ENCODE data around the gene LEPROT. TPM values are rescaled to one million over a fixed set of nuclear protein-coding genes. Genes with fewer than 3 reads are reported as not detected.
A peak's percentile ranks its signal among the peaks of the same experiment; 100 is the strongest.

The LEPROT gene
- total RNA-seq, 1 experiment from 2014 or later: 30.1 TPM

DNA sequence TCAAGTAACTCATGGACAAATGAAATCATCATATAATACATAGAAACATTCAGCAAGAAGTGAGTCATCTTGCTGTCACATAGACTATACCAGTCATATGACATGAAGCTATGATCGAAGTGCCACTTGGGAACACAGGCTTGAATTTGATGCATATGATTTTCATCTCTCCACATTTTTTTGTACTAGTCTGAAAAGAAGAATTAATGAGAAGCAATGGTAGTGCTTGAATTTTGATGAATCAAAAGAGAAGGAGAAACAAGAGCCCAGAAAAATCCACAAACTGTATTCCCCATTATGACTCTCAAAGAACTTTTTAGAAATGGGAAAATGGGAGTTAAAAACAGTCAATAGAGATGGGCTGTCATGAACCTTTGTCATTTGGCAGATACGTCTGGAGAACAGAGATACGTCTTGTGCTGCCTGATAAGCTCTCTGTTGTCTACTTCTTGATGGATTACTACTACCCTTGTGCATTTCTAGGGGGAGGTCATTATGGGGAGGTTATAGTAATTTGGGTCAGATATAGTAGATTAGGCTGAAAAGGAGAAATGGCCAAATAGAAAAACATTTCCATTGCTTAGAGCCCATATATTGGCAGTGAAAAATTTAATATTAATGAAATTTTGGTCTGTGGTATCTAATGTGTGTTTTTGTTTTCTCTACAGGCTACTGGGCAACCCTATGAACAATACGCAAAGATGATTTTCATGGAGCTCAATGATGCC is 8.0 kb upstream of the LEPROT start:
- DNase-seq (ENCODE audit: low read depth): no peak

DNA sequence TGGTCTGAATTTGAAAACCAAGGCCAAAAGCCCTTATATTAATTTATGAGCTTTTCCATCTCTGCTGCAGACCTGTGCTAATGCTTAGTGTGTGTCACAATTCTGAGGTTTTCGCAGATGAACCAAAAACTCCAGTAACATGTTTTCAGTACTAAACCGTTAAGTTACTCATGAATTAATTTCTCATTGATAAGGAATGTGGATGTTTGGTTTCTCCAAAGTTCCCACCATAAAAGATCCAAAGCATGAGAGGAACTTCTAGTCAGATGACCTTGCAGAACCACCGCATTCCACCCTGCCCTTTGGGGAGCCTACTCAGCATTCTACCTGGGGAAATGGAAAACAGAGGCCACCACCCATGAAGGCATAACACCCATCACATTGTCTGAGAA is 7.5 kb upstream of the LEPROT start:
- DNase-seq (ENCODE audit: low read depth): no peak

DNA sequence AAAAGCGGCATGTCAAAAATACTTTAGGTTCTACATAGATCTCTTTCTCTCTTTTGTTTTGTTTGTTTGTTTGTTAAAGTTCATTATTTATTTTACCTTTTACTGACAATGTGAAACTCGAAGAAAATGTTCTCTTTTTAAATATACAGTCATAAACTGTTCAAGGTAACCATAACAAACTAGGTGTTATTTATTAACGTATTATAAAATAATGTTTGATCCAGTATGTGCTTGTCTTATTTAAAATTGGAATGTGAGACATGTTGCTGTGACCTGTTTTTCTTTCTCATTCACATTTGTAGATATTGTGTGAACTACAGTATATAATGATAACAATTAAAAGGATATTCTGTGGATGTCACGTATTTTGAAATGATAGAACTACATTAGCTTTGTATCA is 5.9 kb upstream of the LEPROT start:
- no peak for DNase-seq (ENCODE audit: low read depth)

DNA sequence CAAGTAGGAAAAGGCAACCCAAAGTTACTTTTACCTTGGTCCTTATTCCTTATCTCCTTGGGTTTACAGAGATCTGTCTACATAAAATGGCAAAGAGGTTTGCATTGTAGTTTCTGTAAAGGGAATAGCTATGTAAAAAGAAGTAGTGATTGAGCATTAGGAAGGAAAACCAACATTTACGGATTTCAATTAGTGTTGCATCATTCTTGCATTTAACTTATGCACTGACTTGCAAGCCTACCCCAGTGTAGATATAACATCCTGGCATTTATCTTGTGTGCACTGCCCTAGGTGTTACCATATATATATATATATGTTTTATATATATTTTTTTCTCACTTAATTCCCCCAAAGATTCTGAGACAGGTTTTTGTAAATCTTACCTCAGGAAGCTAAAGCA is 3.7 kb upstream of the LEPROT start:
- no peak for DNase-seq (ENCODE audit: low read depth)

DNA sequence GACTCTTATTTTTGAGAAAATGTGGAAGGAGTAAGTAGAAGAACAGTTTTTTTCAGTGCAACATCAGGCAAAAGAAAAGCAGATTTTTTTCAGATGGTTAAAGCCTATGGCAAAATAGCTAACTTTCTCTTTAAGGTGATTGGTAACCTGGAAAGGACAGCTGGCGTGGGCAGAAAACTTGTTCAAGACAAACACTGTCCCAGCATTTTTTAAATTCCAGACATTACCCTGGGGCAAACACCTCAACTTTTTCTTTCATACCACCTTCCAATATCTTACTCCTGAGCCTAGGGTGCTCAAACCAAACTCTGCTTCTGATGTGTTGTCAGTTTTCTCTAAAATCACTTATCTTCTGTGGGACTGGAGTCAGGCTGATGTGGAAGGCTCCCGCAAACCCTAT is 2.7 kb upstream of the LEPROT start:
- no peak for DNase-seq (ENCODE audit: low read depth)

DNA sequence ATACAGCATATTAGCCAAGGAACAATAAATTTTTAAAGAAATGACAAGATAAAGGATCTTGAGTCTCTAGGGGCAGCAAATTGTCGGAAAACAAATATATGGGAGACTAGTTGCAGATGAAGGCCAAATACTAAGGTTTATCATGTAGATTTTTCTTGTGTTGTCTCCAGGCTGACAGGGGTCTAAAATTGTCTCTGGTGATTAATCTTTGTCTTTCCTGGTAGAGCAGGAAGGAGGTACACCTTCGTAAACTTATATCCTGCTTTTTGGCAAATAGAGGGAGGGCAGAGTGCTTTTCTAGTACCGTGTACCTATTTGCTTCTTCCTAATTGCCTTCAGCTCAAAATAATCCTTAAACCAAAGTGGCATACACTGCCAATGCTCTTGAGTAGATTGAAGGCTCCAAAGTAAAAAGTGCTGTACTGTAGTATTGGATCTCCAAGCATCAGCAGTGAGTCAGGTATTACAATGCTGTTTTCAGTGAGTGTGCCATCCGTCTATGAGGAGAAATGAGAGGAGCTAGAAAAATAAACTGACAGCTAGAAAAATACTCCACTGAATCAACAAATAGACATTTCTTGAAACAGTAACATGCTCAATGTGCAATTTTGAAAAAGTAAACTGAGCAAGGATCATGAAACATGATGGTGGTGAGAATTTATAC is 1.8 kb upstream of the LEPROT start:
- DNase-seq (ENCODE audit: low read depth): no peak

DNA sequence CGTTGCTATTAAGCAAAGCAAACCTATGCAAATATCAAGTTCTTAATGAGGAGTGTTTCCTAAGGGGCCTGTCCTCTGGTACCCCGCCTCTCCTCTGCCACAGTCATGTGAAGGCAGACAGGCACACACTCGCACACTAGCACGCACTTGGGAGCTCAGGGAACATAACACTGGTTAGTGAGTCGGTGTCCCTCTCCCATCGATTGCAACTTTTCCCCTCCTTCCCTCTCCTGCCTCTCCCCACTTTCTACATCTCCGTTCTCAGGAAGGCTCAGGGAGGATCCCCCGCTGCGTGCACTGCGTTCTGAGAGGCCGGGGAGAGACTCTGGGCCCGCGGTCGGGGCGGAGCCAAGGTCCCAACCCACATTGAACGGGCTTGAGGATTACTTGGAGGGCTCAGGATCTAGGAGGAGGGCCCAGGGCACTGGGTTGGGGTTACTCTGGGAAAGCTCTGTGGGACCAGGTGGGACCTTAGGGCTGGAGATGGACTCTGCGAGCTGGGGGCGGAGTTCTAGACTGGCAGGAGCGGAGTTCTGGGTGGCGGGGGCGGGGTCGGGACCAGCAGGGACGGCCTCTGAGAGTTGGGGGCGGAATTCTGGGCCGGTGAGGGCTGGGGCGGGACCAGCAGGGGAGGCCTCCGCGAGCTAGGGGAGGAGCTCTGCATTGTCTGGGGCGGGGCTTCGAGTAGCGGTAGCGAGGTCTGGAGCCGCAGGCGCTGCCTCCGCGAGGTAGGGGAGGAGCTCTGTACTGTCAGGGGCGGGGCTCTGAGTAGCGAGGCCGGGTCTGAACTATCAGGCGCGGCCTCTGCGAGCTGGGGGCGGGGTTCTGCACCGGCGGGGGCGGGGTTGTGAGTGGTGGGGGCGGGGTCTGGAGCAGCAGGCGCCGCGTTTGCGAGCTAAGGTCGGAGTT is 533 bp upstream of the LEPROT start:
- DNase-seq (ENCODE audit: low read depth): peak; percentile 93

DNA sequence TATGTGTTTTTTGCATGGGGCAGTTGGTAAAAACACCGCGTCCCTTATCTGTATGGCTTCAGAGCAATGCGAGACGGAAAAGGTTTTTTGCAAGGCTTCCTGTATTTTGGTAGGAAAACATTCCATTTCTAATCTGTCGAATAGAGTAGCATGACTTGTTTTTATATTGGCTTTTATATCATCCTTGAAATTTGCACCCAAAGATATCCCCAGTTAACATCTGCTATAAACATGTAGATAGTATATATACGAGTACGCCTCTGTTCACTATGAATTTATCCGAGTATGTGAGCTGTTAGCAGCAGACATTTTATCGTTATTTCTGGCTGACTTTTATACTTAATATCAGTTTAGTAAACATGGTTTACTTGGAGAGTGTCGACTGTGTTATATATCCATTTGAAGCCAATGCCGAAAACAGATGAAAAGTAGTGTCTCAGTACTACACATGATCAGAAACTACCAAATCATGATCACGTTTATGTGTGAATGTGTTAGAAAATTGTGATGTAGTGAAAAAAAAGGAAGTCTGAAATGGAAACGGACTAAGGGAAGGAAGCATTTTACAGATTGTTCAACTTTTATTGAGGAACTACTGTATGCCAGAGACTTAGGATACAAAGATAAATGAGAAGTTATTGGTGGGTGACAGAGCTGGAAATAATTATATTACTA is 1.0 kb downstream of the LEPROT start:
- DNase-seq (ENCODE audit: low read depth): no peak

DNA sequence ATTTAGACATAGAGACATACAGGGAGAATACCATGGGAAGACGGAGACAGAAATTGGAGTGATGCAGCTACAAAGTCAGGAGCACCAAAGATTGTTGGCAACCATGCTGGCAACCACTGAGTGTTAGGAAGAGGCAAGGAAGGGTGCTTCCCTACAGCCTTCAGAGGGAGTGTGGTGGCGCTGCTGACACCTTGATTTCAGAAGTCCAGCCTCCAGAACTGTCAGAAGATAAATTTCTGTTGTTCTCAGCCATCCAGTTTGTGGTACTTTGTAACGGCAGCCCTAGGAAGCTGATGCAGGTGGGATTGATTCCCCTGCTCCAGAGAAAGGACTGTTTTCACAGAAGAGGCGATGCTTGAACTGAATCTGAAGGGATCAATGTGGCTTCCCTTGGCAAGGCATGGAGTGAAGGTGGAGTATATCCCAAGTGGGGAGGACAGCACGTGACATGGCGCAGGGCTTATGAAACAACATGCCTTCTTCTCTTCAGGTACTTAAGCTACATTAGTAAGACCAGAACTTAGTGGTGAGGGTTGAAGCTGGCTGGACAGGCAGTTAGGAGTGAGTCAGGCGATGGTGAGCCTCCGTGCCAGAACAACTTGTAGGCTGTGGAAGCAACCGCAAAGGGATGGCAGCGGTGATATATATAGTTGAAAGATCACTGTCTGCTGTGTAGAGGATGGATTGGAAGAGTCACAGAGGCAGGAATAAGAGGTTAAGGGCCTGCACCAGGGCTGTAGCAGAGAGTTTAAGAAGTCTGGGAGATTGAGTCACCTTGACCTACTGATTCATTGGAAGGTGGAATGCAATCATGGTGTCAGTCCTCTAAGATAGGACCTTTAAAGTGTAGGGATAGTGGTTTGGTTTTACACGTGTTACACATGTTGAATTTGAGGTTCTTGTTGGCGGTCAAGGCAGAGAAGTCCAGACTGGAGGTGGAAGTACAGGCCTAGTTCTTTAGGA is 2.1 kb downstream of the LEPROT start:
- peak; percentile 95 for DNase-seq (ENCODE audit: low read depth)

DNA sequence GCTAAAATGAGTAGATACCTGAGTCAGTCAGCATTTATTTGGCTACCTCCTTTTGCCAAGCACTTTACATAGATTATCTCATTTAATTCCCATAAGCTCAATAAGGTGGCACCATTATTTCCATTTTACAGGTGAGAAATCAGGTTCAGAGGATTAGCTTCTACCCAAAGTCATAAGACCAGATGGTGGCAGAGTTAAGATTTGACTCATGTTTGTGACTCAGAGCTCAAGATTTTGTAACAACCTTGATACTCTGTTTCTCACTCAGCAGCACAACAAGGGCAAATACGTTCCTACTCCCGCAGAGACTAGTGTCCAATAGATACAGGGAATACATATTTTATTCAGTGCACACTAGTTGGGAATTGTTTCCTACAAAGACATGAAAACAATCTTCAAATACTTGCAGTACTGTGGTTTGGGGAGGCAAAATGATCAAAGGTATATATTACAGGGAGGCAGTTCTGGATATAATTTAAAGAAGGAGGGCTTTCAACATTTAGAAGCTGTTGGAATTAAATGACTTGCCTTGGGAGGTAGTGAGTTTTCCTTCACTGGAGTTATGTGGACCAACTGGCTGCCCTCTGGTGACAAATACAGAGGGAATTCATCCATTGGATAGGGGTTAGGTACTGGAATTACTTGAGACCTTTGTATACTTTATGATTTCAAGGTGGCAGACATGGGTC is 3.6 kb downstream of the LEPROT start:
- peak; percentile 93 for DNase-seq (ENCODE audit: low read depth)

DNA sequence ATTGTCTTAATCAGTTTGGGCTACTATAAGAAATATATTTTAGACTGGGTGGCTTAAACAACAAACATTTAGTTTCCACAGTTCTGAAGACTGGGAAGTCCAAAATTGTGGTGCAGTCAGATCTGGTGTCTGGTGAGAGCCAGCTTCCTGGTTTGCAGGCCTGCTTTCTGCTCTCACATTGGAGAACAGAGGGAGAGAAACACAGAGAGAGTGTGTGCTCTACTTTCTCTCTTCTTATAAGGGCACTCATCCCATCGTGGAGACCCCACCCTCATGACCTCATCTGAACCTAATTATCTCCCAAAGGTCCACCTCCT is 4.1 kb downstream of the LEPROT start:
- no peak for DNase-seq (ENCODE audit: low read depth)

DNA sequence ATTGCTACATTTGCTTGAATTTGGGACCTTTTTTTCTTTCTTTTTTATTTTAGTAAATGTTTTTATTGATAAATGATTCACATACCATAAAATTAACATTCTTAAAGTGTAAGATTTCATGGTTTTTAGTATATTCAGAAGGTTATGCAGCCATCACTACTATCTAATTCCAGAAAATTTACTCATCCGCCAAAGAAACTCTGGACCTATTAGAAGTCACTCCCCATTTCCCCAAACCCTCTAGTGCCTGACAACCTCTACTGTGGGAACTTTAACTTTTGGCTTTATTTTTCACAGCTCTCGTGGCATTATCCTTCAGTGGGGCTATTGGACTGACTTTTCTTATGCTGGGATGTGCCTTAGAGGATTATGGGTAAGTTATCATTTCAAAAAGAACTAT is 4.5 kb downstream of the LEPROT start:
- DNase-seq (ENCODE audit: low read depth): no peak

DNA sequence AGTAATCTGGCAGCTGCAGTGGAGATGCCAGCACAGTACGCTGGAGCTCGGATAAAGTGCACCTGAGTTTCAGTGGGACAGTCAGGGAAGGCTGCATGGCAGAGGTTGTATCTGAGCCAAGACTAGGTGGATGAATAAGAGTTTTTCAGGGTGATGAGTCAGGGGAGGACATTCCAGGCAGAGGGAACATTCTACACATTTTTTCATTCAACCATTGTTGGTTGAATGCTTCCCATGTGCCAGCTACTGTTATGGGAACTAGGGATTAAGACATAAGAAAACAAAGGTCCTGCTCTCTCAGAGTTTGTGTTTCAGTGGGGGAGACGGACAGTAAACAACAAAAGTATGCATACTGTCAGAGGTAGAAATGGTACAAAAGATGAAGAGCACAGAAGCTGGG is 5.2 kb downstream of the LEPROT start:
- DNase-seq (ENCODE audit: low read depth): peak; percentile 94

DNA sequence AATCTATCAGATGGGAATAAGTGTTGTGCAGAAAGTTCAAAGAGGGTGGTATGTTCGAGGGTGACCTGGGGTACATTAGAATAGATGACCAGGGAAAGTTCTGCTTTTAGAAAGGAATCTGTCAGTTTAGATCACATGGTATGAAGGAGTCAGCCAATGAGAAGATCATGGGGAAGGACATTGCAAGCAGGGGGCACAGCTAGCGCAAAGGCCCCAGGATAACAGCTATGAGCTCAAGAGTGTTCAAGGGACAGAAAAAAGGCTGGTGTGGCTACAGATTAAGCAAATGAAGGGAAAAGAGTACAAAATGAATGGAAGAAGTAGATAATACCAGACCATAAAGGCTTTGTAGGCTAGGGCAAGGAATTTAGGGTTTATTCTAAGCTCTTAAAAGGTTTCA is 8.6 kb downstream of the LEPROT start:
- DNase-seq (ENCODE audit: low read depth): no peak

DNA sequence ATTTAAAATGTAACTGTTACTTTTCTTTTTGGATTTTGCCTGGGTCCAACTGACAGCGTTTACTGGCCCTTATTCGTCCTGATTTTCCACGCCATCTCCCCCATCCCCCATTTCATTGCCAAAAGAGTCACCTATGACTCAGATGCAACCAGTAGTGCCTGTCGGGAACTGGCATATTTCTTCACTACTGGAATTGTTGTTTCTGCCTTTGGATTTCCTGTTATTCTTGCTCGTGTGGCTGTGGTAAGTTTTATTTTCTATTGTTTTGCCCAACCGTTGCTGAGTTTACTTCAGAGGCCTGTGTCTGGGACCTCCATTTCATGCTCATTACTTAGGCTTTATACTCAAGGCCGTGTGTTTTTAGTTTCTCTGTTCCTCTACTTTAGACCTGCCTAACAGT is 9.3 kb downstream of the LEPROT start:
- DNase-seq (ENCODE audit: low read depth): peak; percentile 91

DNA sequence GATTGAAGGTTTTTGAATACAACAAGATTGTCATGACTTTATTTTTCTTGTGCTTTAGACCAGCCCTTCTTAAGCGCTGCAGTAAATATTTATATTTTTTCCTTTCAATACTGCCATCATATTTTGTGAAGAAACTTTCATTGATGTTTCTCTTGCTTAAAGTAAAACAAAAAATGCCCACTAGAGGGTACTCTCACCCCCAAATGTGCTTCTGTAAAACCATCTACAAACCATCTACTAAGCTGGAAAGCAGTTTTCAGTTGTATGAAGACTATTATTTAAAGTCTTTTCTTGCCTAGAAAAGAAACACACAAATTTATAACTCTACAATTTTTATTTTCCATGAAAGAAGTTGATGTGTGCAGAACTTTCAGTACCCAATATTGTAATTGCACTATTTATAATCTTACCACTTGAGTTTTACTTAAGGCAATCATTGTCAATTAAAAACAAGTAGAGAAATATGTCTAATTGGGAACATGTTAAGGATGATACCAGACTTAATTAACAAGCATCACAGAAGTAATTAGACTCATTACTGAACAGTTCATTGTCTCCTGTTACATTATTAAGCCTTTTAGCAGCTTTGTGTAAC is 10.7 kb downstream of the LEPROT start:
- no peak for DNase-seq (ENCODE audit: low read depth)

DNA sequence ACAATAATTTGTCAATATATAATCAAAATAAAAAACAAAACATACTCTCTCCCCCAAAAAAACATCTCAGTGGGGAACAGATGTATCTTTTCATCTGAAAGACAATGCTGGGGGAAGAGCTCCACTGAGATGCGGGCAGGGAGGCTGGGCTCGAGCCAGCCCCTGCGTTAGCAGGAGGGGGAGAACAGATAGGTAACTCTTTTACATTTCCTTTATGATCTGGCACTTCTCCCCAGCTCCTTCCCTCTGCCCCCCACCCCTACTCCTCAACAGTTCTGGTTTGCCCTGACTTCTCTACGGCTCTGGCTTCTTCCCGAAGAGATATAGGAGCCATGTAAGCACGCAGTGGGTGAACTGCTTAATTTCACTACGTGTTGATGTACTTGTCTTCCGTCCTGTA is 12.4 kb downstream of the LEPROT start:
- no peak for DNase-seq (ENCODE audit: low read depth)

DNA sequence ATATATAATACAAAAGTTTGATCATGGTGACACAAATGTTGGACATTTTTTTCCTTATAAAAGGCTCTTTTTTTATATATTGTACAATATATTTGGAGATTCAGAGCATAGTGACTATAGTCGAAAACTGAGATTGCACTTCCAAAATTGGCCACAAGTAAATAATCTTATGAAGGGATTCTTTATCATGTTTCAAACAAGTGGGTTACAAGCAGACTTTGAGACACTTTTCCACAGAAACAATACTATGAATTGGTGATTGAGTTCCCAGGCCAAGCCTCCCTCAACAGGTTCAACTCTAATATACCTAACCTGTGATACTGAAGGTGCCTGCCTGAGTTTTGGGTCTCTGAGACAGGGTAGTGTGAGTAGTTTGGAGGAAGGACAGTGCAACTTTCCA is 13.8 kb downstream of the LEPROT start:
- DNase-seq (ENCODE audit: low read depth): no peak

DNA sequence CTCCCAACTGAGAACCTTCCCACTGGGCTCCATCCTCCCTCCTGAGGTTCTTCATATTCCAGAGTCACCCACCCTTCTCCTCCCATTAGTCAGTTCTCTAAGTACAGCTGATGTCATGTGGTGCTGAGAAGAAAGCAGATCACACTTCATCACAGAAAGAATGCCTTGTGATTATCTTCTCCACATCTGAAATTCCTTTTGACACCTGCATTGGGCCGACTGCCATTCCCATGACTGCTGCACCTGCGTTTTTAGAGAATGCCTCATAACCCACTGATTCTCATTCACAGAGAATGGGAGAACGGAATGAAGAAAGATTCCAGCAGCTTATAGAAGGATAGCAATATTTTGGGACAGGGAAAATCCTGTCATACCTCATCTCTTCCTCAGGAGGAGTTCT is 14.3 kb downstream of the LEPROT start:
- DNase-seq (ENCODE audit: low read depth): no peak

DNA sequence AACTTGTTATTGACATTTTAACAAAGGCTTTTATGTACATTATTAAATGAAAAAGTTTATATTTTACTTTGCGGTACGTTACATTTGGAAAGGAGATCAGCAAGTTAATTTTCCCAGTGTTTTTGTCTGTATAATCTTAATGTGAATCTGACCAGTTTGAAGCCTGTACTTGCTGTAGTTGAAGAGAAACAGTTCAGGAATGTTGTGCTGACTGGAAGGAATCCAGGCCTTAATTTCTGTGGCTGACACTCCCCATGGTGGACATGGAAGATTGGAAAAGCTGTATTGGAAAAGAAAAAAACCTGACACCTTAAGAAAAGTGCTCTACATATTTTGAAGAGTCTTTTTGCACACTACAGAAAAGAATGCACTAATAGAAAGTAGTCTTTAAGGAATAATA is 15.5 kb downstream of the LEPROT start:
- no peak for DNase-seq (ENCODE audit: low read depth)
